HG03097 (cell line): ENCODE measurements around the gene HLF.

ENCODE experiments used
- ATAC-seq: cut with Tn5 transposase; IDR thresholded peaks from one replicate; pipeline ENCODE4 v1.9.1; 2021; ENCODE audit not compliant: unreplicated experiment, low FRiP score

Gene HLF

DNA sequence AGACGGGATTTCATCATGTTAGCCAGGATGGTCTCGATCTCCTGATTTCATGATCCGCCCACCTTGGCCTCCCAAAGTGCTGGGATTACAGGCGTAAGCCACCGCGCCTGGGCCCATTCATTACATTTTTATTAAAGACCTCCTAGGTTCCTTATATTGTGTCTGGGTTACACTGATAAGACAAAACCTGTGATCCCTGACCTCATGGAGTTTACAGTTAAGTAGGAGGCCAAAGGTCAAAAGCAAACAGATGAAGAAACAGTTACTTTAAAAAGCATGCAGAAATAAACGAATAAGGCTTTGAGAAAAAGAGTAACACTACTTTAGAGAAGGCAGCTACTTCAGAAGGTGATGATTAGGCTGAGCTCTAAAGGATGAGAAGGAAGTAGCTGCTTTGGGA is 14.9 kb upstream of the HLF start:
- ATAC-seq, result no peak

DNA sequence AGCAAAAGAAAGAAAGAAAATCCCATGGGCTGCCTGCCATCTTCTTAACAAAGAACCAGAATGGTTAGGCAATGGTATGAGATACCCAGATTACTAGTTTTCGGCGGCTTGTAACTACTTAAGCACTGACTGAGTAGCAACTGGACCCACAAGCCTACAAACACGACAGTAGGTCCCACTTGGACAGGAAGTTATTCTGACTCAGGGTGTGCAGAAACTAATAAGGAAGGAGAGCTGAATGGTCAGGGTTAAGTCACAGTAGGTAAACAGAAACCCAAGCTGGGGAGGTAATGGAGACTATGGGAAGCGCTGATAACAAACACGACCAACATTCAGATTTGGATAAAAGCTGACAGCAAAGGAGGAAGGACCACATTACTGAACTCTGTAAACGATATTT is 10.4 kb upstream of the HLF start:
- no peak for ATAC-seq

DNA sequence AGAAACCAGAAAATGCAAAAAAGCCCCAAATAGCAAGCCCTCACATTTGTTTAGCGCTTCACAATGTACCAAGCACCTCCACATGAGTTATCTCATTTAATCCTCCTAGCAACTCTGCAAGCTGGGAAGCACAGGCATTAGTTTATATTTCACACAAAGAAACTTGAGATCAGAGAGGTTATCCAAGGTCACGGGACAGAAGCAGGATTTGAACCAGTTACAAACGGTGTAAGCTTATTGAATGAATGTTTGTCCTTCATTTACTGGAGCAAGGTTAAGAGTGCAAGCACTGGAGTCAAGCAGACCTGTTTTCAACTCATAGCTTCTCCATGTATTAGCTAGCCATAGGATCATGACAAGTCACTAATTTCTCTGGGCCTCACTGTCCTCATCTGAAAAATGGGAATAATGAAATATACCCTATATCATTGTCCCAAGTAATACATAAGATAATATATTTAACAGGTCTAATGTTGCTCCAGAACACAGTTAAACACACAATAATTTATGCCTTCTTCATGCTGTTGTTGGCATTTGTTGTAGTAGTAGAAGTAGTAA is 6.1 kb upstream of the HLF start:
- ATAC-seq, result no peak

DNA sequence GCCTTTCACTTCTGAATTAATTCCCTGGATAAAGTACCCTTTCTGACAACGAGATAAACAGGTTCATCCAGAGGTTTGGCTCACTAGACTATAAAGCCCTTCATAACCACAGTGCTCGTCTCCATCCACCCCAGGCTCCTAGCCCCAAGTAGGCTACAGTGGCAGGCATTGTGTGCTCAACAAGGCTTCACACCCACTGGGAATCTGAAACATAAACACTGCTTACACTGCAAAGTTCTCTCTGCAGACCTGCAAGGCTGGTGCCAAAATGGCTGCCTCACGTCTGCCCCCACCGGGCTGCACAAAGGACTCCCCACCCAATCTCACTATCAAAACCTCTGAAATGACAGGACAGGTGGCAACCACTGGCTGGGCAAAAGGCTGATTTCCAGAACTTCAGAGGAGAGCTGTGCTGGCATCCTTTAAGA is 5.1 kb upstream of the HLF start:
- no peak for ATAC-seq

DNA sequence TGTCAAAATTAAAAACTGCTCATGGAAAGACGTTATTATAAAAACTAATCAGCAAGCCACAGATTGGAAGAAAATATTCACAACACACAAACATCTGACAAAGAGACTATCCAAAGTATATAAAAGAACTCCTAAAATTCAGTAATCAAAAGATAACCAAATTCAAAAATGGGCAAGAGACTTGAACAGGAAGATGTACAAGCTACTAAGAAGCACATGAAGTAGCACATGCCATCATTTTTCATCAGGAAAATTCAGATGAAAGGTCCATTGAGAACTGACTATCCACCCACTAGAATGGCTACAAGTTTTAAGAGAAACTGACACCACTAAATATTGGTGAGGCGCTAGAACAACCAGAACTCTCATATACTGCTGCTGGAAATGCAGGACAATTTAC is 3.4 kb upstream of the HLF start:
- ATAC-seq, result no peak

DNA sequence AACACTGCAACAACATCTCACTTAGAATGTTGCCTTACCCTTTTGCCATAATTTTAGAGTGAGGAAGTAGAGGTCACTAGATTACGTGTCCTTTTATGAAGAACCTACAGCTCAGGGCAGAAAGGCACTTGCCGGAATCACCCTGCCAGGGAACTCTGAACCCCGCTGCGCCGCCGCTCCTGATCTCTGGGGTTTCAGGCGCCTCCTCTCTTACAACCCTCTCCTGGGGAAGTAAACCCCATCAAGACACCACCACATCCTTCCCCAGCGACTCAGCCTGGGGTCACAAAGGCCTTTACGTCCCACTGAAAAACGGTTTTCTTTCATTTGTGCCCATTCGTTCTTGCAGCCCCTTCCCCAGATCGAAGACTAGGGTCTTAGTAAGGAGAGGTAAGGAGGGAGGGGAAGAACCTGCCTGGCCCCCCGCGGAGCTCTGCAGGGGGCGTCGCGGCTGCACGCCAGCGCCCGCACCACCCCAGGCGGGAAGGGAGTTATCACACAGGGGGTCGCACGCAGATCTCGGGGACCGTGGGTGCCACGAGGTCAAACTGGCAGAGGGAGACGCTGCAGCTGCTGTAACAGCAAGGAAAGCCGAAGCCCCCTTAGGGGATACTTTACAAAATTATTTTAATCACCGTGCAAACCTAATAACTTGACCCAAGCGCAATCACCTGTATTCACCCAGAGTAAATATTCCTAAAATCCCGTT is 1.0 kb upstream of the HLF start:
- ATAC-seq, result no peak

DNA sequence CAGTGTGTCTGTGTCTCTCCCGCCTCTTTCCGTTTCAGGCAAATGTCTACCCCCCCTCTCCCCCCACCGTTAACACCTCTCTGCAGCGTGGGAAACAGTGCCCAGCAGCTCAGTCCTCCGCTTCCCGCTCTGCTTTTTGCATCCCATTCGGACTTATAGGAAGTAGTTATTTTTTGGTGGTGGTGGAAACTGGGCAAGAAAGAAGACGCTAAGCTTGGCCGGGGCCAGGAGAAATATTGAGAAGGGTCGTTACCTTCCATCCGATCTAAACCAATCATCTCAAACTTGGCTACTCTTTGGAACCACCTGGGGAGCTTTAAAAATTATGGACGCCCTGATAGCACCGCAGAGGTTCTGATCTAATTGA is 499 bp upstream of the HLF start:
- ATAC-seq, result no peak

DNA sequence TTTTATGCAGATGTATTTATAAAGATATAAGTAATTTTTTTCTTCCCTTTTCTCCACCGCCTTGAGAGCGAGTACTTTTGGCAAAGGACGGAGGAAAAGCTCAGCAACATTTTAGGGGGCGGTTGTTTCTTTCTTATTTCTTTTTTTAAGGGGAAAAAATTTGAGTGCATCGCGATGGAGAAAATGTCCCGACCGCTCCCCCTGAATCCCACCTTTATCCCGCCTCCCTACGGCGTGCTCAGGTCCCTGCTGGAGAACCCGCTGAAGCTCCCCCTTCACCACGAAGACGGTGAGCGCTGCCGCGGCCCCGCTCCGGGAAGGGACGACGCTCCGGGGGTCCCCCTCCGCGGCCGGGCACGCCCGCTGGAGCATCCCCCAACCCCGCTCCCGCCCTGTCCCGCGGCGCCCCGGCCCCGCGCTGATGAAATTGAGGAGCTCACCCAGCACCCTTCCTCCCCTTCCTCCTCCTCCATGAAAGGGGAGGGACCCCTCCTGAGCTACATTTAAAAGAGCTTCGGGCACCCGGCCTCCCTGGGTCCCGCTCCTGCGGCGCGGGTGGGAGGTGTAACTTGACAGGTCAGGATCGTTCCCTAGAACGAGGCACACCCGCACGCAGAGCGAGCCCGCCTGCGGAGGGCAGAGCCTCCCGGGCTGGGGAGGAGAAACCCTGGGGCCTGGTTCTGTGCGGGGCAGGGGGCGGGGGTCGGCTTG is 706 bp downstream of the HLF start:
- no peak for ATAC-seq

DNA sequence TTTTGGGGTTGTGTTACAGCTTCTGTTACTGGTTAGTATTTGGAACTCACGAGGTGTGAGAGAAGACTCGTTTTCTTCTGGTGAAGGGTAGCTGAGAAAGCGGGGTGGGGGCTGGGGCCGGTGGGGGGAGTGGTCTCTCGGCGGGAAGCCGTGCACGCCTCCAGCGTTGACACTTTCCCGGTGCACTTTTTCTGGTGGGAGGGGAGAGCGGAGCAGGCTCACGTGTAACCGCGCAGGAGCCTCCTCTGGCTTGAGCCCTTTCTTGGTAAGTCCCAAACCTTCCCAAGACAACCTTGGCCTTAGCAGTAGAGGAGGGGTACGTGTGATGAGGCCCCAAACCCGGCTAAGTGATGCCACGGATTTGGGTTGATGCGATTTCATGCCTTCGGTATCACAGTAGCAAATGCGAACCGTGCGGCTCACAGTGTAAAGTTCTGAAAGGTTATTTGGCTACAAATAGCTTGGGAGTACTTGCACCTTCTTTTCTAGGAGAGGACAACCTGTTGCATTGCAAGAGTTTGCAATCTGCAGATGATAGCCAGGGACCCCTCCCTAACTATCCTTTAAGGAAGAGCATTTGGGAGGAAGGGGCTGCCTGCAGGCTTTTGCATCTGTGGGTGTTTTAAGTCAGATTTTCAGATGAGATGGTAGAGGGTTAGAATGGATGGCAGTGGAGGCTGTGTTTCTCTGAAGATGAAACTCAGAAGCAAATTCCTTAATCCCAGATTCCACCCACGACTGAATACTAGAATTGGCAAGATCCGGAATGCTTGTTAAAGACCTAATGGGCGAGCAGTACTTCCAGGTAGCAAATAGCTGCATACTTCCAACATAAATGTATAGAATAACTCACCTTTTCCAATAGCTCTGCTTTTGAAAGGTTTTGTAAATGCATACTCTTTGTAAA is 1.5 kb downstream of the HLF start:
- ATAC-seq, result no peak

DNA sequence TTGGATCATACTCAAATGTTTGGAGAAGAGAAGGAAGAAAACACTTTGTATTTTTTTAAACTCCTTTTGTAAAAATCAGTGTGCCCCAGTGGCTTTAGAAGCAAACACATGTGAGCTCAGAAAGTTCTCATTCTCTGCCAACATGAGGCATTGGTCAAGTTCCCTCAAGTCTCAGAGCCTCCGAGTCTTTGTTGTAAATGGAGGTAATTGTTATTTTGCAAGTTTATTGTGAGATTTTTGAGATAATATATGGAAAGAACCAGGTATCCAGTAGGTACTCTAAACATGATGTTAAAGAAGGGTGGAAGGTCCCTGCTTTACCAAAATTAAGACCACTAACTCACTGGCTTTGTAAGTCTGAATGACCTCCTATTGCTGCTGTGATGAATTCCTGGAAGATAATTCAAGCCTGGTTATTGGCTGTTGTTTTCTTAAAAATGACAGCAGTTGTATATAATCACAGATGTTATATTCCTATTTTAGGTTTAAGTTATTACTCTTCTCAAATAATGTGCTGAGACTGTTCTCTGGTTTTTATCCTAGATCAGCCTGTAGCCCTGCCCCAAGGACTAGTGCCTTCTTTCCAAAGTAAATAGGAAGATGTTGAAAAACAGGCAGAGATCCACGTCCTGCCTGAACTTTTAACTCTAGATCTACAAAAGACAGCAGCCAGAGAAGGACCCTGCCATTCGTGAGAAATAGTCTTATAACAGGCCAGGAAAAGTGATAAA is 2.4 kb downstream of the HLF start:
- no peak for ATAC-seq

DNA sequence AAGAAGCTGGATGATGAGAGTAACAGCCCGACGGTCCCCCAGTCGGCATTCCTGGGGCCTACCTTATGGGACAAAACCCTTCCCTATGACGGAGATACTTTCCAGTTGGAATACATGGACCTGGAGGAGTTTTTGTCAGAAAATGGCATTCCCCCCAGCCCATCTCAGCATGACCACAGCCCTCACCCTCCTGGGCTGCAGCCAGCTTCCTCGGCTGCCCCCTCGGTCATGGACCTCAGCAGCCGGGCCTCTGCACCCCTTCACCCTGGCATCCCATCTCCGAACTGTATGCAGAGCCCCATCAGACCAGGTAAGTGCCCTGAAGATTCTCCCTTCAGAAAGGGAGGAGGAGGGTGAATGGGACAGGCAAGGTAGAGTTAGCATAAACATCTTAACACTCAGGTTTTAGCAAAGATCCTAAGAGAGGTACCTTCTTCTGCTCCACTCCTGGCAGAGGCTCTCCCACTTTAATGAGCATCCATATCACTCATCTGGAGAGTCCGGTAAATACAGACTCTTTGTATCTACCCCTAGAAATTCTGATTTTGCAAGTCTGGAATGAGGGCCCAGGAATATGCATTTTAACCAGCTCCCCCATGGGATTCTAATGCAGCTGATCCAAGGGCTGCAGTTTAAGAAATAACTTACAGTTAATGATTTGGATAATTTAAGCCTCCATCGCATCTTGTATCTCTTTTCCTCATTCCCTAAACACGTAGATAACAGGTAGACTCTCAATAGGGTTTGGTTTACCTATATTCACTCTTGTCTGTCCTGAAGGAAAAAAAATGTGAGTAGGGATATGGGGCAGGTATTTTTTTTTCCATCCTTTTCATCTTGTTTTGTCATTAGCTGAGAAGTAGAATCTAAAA is 3.3 kb downstream of the HLF start:
- ATAC-seq, result no peak

DNA sequence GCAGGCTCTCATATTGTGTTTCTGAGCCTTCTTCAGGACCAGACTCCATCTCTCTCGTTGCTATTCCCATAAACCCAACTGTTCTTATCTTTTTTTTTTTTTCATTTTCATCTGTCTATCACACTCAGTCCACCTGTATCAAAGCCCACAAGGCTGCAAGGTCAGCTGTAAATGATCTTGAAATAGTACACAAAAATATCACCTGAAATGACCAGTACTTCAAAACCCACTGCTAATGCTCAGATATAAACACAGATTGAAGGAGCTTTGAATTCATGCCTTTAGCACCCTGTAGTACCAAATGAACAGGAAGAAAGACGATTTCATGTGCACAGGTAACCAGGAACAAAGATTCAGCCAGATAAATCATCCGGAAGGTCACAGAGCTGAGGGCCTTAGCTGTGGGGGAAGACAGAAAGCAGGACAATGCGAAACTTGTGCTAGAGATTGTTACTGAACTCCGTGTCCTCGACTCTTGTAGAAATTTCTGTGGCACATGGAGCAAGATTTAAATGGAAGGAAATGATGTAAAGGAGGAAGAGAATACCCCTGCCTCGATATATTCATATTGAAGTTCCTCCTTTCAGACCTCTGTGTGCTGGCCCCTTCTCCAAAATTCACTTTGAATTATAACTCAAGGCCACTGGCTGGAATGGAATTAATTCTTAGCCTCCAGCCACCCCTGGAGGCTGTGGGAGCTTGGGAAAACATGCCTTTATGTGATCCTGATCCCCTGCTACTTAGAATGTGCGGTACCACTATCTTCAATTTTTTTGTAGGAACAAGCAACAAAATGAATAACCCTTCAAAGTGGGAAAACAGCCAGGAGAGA is 4.1 kb downstream of the HLF start:
- no peak for ATAC-seq

DNA sequence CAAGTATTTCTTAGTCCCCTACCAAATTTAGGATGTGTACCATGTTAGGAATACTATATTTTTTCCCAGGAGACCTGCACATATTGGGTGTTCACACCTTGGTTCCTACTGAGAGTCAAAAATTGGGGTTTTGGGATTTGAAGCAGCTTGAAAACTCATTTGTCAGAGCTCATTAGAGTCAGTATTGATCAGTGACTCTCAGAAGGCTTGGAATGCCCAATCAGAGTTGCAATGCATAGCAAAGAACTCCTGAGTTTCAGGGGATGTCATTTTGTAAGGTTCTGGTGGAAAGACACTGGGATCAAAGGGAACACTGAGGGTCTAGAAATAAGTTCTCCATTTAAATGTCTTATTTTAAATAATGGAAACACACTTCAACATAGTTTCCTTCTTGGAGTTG is 5.1 kb downstream of the HLF start:
- ATAC-seq, result no peak

DNA sequence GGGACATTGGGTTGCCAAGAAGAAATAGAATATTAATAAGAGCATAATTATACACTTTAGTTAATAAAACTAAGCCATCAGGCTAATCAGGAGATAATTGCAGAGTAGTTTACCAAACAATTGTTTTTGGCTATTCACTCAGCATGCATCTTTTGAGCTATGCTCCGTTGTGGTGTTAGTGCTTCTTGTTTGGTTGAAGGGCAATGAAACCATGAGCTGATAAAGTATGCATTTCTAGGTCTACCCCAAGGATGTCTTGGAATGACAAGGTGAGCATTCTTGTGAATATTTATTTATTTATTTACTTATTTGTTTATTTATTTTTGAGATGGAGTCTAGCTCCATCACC is 6.4 kb downstream of the HLF start:
- no peak for ATAC-seq

DNA sequence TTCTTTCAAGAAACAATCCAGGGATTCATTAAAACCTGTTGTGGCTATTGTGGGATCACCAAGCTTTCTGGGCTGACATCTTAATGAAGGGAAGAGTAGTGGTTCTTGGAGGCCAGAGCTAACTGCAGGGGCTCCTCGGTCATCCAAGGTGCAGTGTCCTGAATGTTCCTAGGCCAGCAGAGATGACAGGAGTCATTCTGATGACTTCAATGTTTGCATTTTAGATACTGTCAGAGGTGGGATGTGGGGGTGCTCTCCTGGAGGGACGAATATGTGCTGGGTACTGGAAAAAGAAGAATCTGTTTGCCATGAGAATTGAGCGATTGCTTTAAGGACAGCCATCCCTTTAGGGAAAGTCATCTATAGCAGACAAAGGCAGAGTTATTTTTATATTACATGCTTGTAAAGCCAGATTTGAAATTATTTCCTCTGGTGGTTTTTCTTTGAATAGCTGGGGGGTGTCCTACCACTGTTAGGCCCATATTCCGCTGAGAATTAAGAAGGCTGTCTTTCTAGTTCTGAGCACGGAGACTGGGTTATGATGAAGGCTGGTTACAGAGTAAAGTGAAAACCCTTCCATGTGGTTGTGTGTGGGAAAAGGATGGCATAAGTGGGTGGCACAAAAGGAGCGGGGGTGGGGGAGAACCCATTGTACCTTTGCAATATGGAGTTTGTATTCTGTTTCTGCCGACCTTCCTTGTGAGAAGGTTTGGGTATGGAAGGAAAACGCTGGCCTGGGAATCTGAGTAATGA is 7.4 kb downstream of the HLF start:
- no peak for ATAC-seq

DNA sequence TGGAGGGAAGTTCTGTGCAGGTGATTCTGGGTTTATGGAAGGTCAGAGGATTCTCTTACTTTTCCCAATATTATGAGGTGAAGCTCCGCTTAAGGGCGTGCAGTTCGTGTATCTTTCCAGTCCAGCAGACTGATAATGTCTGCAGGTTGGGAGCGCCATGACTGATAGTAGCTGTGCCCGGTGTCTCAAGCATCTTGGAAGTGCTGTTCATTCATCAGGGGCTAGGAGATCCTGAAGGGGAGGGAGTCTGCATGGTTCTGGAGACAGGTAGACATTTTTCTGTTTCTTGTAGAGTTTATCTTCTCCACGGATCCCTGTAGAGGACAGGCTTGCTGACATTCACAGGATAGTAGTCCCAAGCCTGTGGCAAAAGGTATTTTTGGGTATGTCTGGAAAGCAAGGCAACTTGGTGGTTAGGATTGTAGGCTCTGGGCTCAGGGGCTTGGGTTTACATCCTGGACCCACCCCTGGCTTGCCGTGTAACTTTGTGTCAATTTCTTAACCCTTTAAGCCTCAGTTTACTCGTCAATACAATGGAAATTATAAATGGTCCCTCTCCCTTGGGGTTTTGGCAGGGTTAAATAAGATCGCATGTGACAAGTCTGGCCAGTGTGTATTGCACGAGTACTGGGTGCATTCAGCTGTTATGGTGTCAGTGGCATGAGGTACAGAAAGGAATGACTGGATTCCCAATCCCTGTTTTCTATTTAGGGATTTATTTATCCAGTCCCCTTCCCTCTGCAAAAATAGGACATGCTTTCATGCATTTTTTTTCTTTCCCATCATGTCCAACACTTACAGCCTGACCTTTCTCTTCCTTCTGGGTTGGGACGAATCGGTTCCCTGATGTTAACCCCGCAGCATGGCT is 8.2 kb downstream of the HLF start:
- no peak for ATAC-seq
